ENCODE measurements around the gene LMAN1.

- TF ChIP-seq CTCF (IDR thresholded peaks at IDR 0.05) (no peak), POLR2A (IDR thresholded peaks at IDR 0.05) (no peak)
Measured at GRCh38 chr18:59278793-59279192, 80.3 kb downstream of the LMAN1 start.
